ENCODE results near the gene CDKL2.

The CDKL2 gene

GRCh38 chr4:75561789-75562188, 68.5 kb downstream of the CDKL2 start:
- CTCF ChIA-PET: no interaction called here
- TF ChIP-seq FOXA1 (IDR thresholded peaks at IDR 0.05): no peak
- TF ChIP-seq FOXK2 (IDR thresholded peaks at IDR 0.05): no peak
- TF ChIP-seq PKNOX1 (IDR thresholded peaks at IDR 0.05): no peak
- TF ChIP-seq BHLHE40 (IDR thresholded peaks at IDR 0.05; ENCODE audit: borderline replicate concordance): no peak
- TF ChIP-seq ZNF384 (IDR thresholded peaks at IDR 0.05): no peak
- TF ChIP-seq TARDBP (IDR thresholded peaks at IDR 0.05): no peak
- no peak for TF ChIP-seq SP1 (IDR thresholded peaks at IDR 0.05)
- no peak for TF ChIP-seq ELF4 (IDR thresholded peaks at IDR 0.05)
- TF ChIP-seq LEF1 (IDR thresholded peaks at IDR 0.05; ENCODE audit: borderline replicate concordance): no peak
- TF ChIP-seq ARNT (IDR thresholded peaks at IDR 0.05): no peak
- no peak for TF ChIP-seq L3MBTL2 (conservative IDR thresholded peaks at IDR 0.05)
- TF ChIP-seq FOXM1 (IDR thresholded peaks at IDR 0.05; ENCODE audit: borderline replicate concordance): no peak
- TF ChIP-seq HDGF (IDR thresholded peaks at IDR 0.05; ENCODE audit: borderline replicate concordance): no peak
- no peak for TF ChIP-seq NFRKB (IDR thresholded peaks at IDR 0.05)
- no peak for TF ChIP-seq SUZ12 (IDR thresholded peaks at IDR 0.05)
- TF ChIP-seq CTBP1 (IDR thresholded peaks at IDR 0.05; ENCODE audit: borderline replicate concordance): no peak
- POLR2A ChIA-PET: no interaction called here
- no peak for DNase-seq (ENCODE audit: extremely low spot score)

- TF ChIP-seq FOXA1 (IDR thresholded peaks at IDR 0.05) (no peak), NFRKB (IDR thresholded peaks at IDR 0.05) (no peak), ARNT (IDR thresholded peaks at IDR 0.05) (no peak), SP1 (IDR thresholded peaks at IDR 0.05) (no peak), TARDBP (IDR thresholded peaks at IDR 0.05) (no peak)
- POLR2A ChIA-PET: no interaction called here
- CTCF ChIA-PET: interaction anchor here (0.5 kb wide), 1 partner anchor 640 kb away, joined by 3 read pairs; no protein-coding TSS in a partner anchor
- DNase-seq (ENCODE audit: extremely low spot score): no peak
Measured at GRCh38 chr4:75557696-75558095, 72.6 kb downstream of the CDKL2 start.

- DNase-seq (ENCODE audit: extremely low spot score): peak; percentile 16
- TF ChIP-seq ELF4 (IDR thresholded peaks at IDR 0.05): no peak
- TF ChIP-seq SP1 (IDR thresholded peaks at IDR 0.05): no peak
- TF ChIP-seq ZNF384 (IDR thresholded peaks at IDR 0.05): no peak
- TF ChIP-seq ARNT (IDR thresholded peaks at IDR 0.05): no peak
- no peak for TF ChIP-seq PKNOX1 (IDR thresholded peaks at IDR 0.05)
- TF ChIP-seq FOXK2 (IDR thresholded peaks at IDR 0.05): no peak
- no peak for TF ChIP-seq CTBP1 (IDR thresholded peaks at IDR 0.05; ENCODE audit: borderline replicate concordance)
- no peak for TF ChIP-seq SUZ12 (IDR thresholded peaks at IDR 0.05)
- no peak for TF ChIP-seq FOXM1 (IDR thresholded peaks at IDR 0.05; ENCODE audit: borderline replicate concordance)
- no peak for TF ChIP-seq TARDBP (IDR thresholded peaks at IDR 0.05)
- CTCF ChIA-PET: interaction anchor here (0.7 to 0.8 kb wide), 3 partner anchors 12 to 547 kb away, joined by 3 read pairs; no protein-coding TSS in a partner anchor
- POLR2A ChIA-PET: interaction anchor here (1.2 to 2.0 kb wide), 2 partner anchors 42 to 169 kb away, joined by 3 to 8 read pairs; partner anchors contain the start of genes RCHY1, THAP6 and USO1
Measured at GRCh38 chr4:75555294-75556164, 74.8 kb downstream of the CDKL2 start, which contains the start of gene ODAPH. TSS of gene ODAPH (plus strand) at chr4:75556066. CDS start at chr4:75556083, 17 bp downstream.

GRCh38 chr4:75552452-75552851, 77.9 kb downstream of the CDKL2 start:
- no peak for DNase-seq (ENCODE audit: extremely low spot score)
- CTCF ChIA-PET: no interaction called here
- TF ChIP-seq FOXA1 (IDR thresholded peaks at IDR 0.05) (no peak), ELF4 (IDR thresholded peaks at IDR 0.05) (no peak), FOXK2 (IDR thresholded peaks at IDR 0.05) (no peak), LEF1 (IDR thresholded peaks at IDR 0.05; ENCODE audit: borderline replicate concordance) (no peak), SUZ12 (IDR thresholded peaks at IDR 0.05) (no peak), FOXM1 (IDR thresholded peaks at IDR 0.05; ENCODE audit: borderline replicate concordance) (no peak), ARNT (IDR thresholded peaks at IDR 0.05) (no peak), BHLHE40 (IDR thresholded peaks at IDR 0.05; ENCODE audit: borderline replicate concordance) (no peak), HDGF (IDR thresholded peaks at IDR 0.05; ENCODE audit: borderline replicate concordance) (no peak), TARDBP (IDR thresholded peaks at IDR 0.05) (no peak), SP1 (IDR thresholded peaks at IDR 0.05) (no peak), NFRKB (IDR thresholded peaks at IDR 0.05) (no peak), PKNOX1 (IDR thresholded peaks at IDR 0.05) (no peak), CTBP1 (IDR thresholded peaks at IDR 0.05; ENCODE audit: borderline replicate concordance) (no peak), L3MBTL2 (conservative IDR thresholded peaks at IDR 0.05) (no peak), ZNF384 (IDR thresholded peaks at IDR 0.05) (no peak)
- POLR2A ChIA-PET: no interaction called here

GRCh38 chr4:75549019-75549418, 81.3 kb downstream of the CDKL2 start:
- ChIA-PET CTCF (no interaction called here), POLR2A (no interaction called here)
- no peak for DNase-seq (ENCODE audit: extremely low spot score)
- TF ChIP-seq CTBP1 (IDR thresholded peaks at IDR 0.05; ENCODE audit: borderline replicate concordance): no peak
- no peak for TF ChIP-seq LEF1 (IDR thresholded peaks at IDR 0.05; ENCODE audit: borderline replicate concordance)
- TF ChIP-seq HDGF (IDR thresholded peaks at IDR 0.05; ENCODE audit: borderline replicate concordance): no peak
- TF ChIP-seq TARDBP (IDR thresholded peaks at IDR 0.05): no peak
